IPS-20b (cell line): ENCODE data around the gene LPP.

ENCODE experiments used
- H3K27ac ChIP-seq: one replicate; pipeline ENCODE4 v1.5.1; 2013; ENCODE audit warnings: low read length
- H3K27me3 ChIP-seq: 2 replicates; pipeline ENCODE4 v1.6.1; 2013; ENCODE audit warnings: mild to moderate bottlenecking, low read length, inconsistent platforms; ENCODE audit not compliant: insufficient read depth
- H3K36me3 ChIP-seq: 2 replicates; pipeline ENCODE4 v1.6.1; 2013; ENCODE audit warnings: low read depth, mild to moderate bottlenecking, inconsistent platforms, low read length, moderate library complexity; ENCODE audit not compliant: insufficient read depth
- H3K4me1 ChIP-seq: 2 replicates; pipeline ENCODE4 v1.6.1; 2013; ENCODE audit warnings: mild to moderate bottlenecking, control low read depth, inconsistent platforms, low read length, moderate library complexity; ENCODE audit not compliant: insufficient read depth
- H3K4me3 ChIP-seq: 2 replicates; pipeline ENCODE4 v1.5.1; 2013; ENCODE audit warnings: mild to moderate bottlenecking, low read length, inconsistent platforms
- H3K9ac ChIP-seq: 2 replicates; pipeline ENCODE4 v1.6.1; 2013; ENCODE audit warnings: low read depth, mild to moderate bottlenecking, inconsistent platforms, low read length, moderate library complexity
- H3K9me3 ChIP-seq: 2 replicates; pipeline ENCODE4 v1.6.1; 2013; ENCODE audit warnings: mild to moderate bottlenecking, low read depth, low read length, inconsistent platforms; ENCODE audit not compliant: insufficient read depth

The LPP gene

DNA sequence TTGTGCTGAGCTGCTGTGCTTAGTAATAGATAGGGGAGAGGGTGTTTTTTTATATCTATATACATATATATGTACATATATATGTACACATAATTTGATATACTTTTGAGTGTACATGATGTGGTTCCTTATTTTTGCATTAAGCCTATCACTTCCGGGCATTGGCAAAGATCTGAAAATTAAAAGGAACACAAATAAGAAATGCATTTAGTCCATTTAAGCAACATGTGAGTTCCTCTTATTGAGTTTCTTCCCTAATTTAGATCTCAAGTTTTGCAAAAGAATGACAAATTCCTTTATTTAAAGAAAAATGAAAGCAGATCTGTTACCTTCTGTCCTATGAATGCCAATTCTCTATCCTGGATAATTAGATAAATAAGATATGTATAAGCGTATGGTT is 435.1 kb downstream of the LPP start:
- Histone ChIP-seq H3K4me3 (no peak overlapping the region), H3K4me1 (peaks cover 5% of the 10 kb centered on the region), H3K27ac (no peak overlapping the region), H3K27me3 (no peaks in the 10 kb centered on the region), H3K9ac (no peak overlapping the region), H3K36me3 (no peaks in the 10 kb centered on the region), H3K9me3 (no peaks in the 10 kb centered on the region)

GRCh38 chr3:188589771-188590170 is 435.8 kb downstream of the LPP start:
- no peaks in the 10 kb centered on the region for H3K27me3 ChIP-seq
- no peak overlapping the region for H3K9ac ChIP-seq
- peaks cover 5% of the 10 kb centered on the region for H3K4me1 ChIP-seq
- no peaks in the 10 kb centered on the region for H3K36me3 ChIP-seq
- no peaks in the 10 kb centered on the region for H3K9me3 ChIP-seq
- no peak overlapping the region for H3K4me3 ChIP-seq
- H3K27ac ChIP-seq, result no peak overlapping the region

- Histone ChIP-seq H3K9ac (no peak overlapping the region), H3K36me3 (no peaks in the 10 kb centered on the region), H3K4me1 (0 out of 2 replicates have a peak, but pooled peaks cover 3% of the 10 kb centered on the region), H3K27me3 (no peaks in the 10 kb centered on the region), H3K9me3 (no peaks in the 10 kb centered on the region), H3K4me3 (no peak overlapping the region), H3K27ac (no peak overlapping the region)
Observed at GRCh38 chr3:188590557-188590956, 436.6 kb downstream of the LPP start.

- no peak overlapping the region for H3K27ac ChIP-seq
- H3K9me3 ChIP-seq, result no peaks in the 10 kb centered on the region
- H3K4me3 ChIP-seq, result no peak overlapping the region
- 0 out of 2 replicates have a peak, but pooled peaks cover 3% of the 10 kb centered on the region for H3K4me1 ChIP-seq
- H3K27me3 ChIP-seq, result no peaks in the 10 kb centered on the region
- no peaks in the 10 kb centered on the region for H3K36me3 ChIP-seq
- no peak overlapping the region for H3K9ac ChIP-seq
Observed at GRCh38 chr3:188594139-188594538, 440.2 kb downstream of the LPP start.

- Histone ChIP-seq H3K9ac (no peak overlapping the region), H3K27me3 (no peaks in the 10 kb centered on the region)
Observed at GRCh38 chr3:188595890-188596376, 442.0 kb downstream of the LPP start.

GRCh38 chr3:188598894-188599293 is 444.9 kb downstream of the LPP start:
- H3K36me3 ChIP-seq, result no peaks in the 10 kb centered on the region
- 0 out of 2 replicates have a peak, but pooled peaks cover 3% of the 10 kb centered on the region for H3K4me1 ChIP-seq
- no peaks in the 10 kb centered on the region for H3K9me3 ChIP-seq
- no peak overlapping the region for H3K9ac ChIP-seq
- no peaks in the 10 kb centered on the region for H3K27me3 ChIP-seq
- H3K27ac ChIP-seq, result no peak overlapping the region
- no peak overlapping the region for H3K4me3 ChIP-seq

More at GRCh38 chr3:188595890-188596376, 442.0 kb downstream of the LPP start:
- Histone ChIP-seq H3K36me3 (no peaks in the 10 kb centered on the region), H3K4me3 (no peak overlapping the region), H3K27ac (no peak overlapping the region), H3K9me3 (no peaks in the 10 kb centered on the region), H3K4me1 (0 out of 2 replicates have a peak, but pooled peaks cover 3% of the 10 kb centered on the region)

GRCh38 chr3:188602111-188602510 is 448.2 kb downstream of the LPP start:
- Histone ChIP-seq H3K4me3 (no peak overlapping the region), H3K9me3 (no peaks in the 10 kb centered on the region), H3K36me3 (no peaks in the 10 kb centered on the region), H3K27me3 (no peaks in the 10 kb centered on the region), H3K4me1 (no peaks in the 10 kb centered on the region; the same call in 1 of the 2 replicates), H3K27ac (no peak overlapping the region), H3K9ac (no peak overlapping the region)

- Histone ChIP-seq H3K4me1 (no peaks in the 10 kb centered on the region; the same call in 1 of the 2 replicates), H3K4me3 (no peak overlapping the region), H3K9ac (no peak overlapping the region), H3K27ac (no peak overlapping the region), H3K27me3 (no peaks in the 10 kb centered on the region), H3K9me3 (no peaks in the 10 kb centered on the region), H3K36me3 (no peaks in the 10 kb centered on the region)
Observed at GRCh38 chr3:188602620-188603019, 448.7 kb downstream of the LPP start.

GRCh38 chr3:188604651-188605050 is 450.7 kb downstream of the LPP start:
- H3K27me3 ChIP-seq, result no peaks in the 10 kb centered on the region
- no peaks in the 10 kb centered on the region; the same call in 1 of the 2 replicates for H3K4me1 ChIP-seq
- no peak overlapping the region for H3K4me3 ChIP-seq
- H3K36me3 ChIP-seq, result peaks cover 6% of the 10 kb centered on the region; the same call in 1 of the 2 replicates
- peaks cover 4% of the 10 kb centered on the region; the same call in 1 of the 2 replicates for H3K9me3 ChIP-seq
- no peak overlapping the region for H3K9ac ChIP-seq
- no peak overlapping the region for H3K27ac ChIP-seq

DNA sequence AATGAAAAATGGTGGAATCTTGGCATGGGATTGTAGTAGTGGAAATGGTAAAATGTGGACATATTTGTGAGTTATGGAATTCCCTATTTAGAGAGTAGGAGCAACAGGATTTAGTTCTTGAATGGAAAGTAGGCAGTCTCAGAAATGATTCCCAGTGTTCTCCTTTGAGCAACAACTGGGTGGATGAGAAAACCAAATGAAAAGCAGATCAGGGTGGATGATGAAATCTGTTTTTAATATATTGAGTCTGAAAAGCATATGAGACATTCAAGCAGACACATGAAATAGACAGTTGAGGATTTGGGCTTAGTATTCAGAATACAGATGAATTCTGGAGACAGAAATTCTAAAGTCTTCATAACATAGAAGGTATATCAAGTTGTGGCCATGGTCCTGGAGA is 451.3 kb downstream of the LPP start:
- Histone ChIP-seq H3K27me3 (no peaks in the 10 kb centered on the region), H3K9me3 (peaks cover 4% of the 10 kb centered on the region; the same call in 1 of the 2 replicates), H3K4me1 (no peaks in the 10 kb centered on the region; the same call in 1 of the 2 replicates), H3K9ac (no peak overlapping the region), H3K27ac (no peak overlapping the region), H3K4me3 (no peak overlapping the region), H3K36me3 (peaks cover 12% of the 10 kb centered on the region; the same call in 1 of the 2 replicates)

DNA sequence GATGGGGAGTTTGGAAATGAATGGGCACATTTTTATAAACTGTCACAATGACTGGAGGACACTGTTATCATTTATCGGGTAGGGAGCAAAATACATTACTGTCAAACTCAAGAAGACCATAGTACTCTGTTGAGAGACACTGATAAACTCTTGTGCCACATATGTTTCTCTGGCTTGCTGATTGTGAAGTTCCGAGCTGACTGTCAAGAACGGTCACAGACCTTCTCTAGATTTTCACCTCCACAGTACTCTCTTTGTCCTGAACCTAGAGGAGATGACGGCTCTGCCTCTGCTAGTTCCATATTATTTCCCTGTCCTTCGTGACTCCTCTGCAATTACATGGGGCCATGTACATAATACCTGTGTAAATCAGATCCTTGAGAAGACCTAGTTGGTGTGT is 451.9 kb downstream of the LPP start:
- Histone ChIP-seq H3K9me3 (peaks cover 4% of the 10 kb centered on the region; the same call in 1 of the 2 replicates), H3K4me3 (no peak overlapping the region), H3K27me3 (no peaks in the 10 kb centered on the region), H3K9ac (no peak overlapping the region), H3K27ac (no peak overlapping the region), H3K36me3 (peaks cover 17% of the 10 kb centered on the region; the same call in 1 of the 2 replicates), H3K4me1 (no peaks in the 10 kb centered on the region; the same call in 1 of the 2 replicates)

GRCh38 chr3:188607805-188608315 is 453.9 kb downstream of the LPP start:
- peaks cover 17% of the 10 kb centered on the region; the same call in 1 of the 2 replicates for H3K36me3 ChIP-seq
- H3K9ac ChIP-seq, result no peak overlapping the region
- H3K4me3 ChIP-seq, result no peak overlapping the region
- H3K9me3 ChIP-seq, result peaks cover 4% of the 10 kb centered on the region; the same call in 1 of the 2 replicates
- H3K27me3 ChIP-seq, result no peaks in the 10 kb centered on the region
- H3K4me1 ChIP-seq, result no peaks in the 10 kb centered on the region; the same call in 1 of the 2 replicates
- H3K27ac ChIP-seq, result no peak overlapping the region
